Measurements from ENCODE around the gene GTF3C5. TPM values are rescaled to one million over a fixed set of nuclear protein-coding genes. Genes with fewer than 3 reads are reported as not detected.

The GTF3C5 gene
- polyA plus RNA-seq, 1 donor from 2014 or later = 103 TPM

GRCh38 chr9:133098104-133098754, 67.4 kb downstream of the GTF3C5 start:
- no peaks in the 10 kb centered on the region for H3K27me3 ChIP-seq (ENCODE audit: insufficient read depth, low read depth, low read length)
- no peak overlapping the region for H3K4me2 ChIP-seq (ENCODE audit: low read length)
- TF ChIP-seq EZH2 (IDR thresholded peaks at IDR 0.05; ENCODE audit: borderline replicate concordance, insufficient read depth, low read length, poor library complexity, severe bottlenecking) = no peak
- TF ChIP-seq EP300 (conservative IDR thresholded peaks at IDR 0.05; ENCODE audit: poor library complexity, severe bottlenecking) = no peak
- TF ChIP-seq REST (IDR thresholded peaks at IDR 0.05; ENCODE audit: borderline replicate concordance) = no peak
- TF ChIP-seq CTCF (IDR thresholded peaks at IDR 0.05; ENCODE audit: poor library complexity, severe bottlenecking) = no peak
- TF ChIP-seq SMC3 (conservative IDR thresholded peaks at IDR 0.05; ENCODE audit: poor library complexity) = no peak
- no peak for TF ChIP-seq POLR2AphosphoS5 (IDR thresholded peaks at IDR 0.05)
- TF ChIP-seq RAD21 (conservative IDR thresholded peaks at IDR 0.05) = no peak
- no peak for TF ChIP-seq TAF1 (IDR thresholded peaks at IDR 0.05; ENCODE audit: low read depth)
- no peak for TF ChIP-seq MXI1 (conservative IDR thresholded peaks at IDR 0.05; ENCODE audit: poor library complexity, severe bottlenecking)
- H3K9me3 ChIP-seq (ENCODE audit: low read length) = peaks cover 5% of the 10 kb centered on the region
- no peaks in the 10 kb centered on the region for H4K20me1 ChIP-seq (ENCODE audit: insufficient read depth)
- H3K4me3 ChIP-seq (ENCODE audit: low read length) = no peak overlapping the region
- H3K79me2 ChIP-seq (replicated peaks; ENCODE audit: insufficient read depth, low read length) = no peaks in the 10 kb centered on the region
- no peak overlapping the region for H3K27ac ChIP-seq (ENCODE audit: low read length)
- peaks cover 34% of the 10 kb centered on the region for H3K36me3 ChIP-seq (ENCODE audit: insufficient read depth, low read length)
- H3F3A ChIP-seq (ENCODE audit: insufficient read depth, low read length, poor library complexity, severe bottlenecking) = no peaks in the 10 kb centered on the region
- no peak overlapping the region for H2AFZ ChIP-seq (ENCODE audit: low read depth, low read length)
- H3K9ac ChIP-seq (ENCODE audit: low read length) = no peak overlapping the region
- H3K9me2 ChIP-seq (ENCODE audit: insufficient read depth, low read length) = no peaks in the 10 kb centered on the region

GRCh38 chr9:133098871-133099270, 68.1 kb downstream of the GTF3C5 start:
- Histone ChIP-seq H3K4me3 (ENCODE audit: low read length) (no peak overlapping the region), H3K27me3 (ENCODE audit: insufficient read depth, low read depth, low read length) (no peaks in the 10 kb centered on the region), H3K79me2 (replicated peaks; ENCODE audit: insufficient read depth, low read length) (no peaks in the 10 kb centered on the region), H3K36me3 (ENCODE audit: insufficient read depth, low read length) (peaks cover 34% of the 10 kb centered on the region), H4K20me1 (ENCODE audit: insufficient read depth) (no peaks in the 10 kb centered on the region), H3F3A (ENCODE audit: insufficient read depth, low read length, poor library complexity, severe bottlenecking) (no peaks in the 10 kb centered on the region), H3K4me2 (ENCODE audit: low read length) (no peak overlapping the region), H3K9me3 (ENCODE audit: low read length) (peaks cover 5% of the 10 kb centered on the region), H3K9me2 (ENCODE audit: insufficient read depth, low read length) (no peaks in the 10 kb centered on the region), H2AFZ (ENCODE audit: low read depth, low read length) (no peak overlapping the region), H3K27ac (ENCODE audit: low read length) (no peak overlapping the region), H3K9ac (ENCODE audit: low read length) (no peak overlapping the region)
- TF ChIP-seq REST (IDR thresholded peaks at IDR 0.05; ENCODE audit: borderline replicate concordance) (no peak), EZH2 (IDR thresholded peaks at IDR 0.05; ENCODE audit: borderline replicate concordance, insufficient read depth, low read length, poor library complexity, severe bottlenecking) (no peak)

Data from neural cell (in vitro differentiated cells).